Measurements from ENCODE around the gene ADAMTS16.
"Not testable (repeated sequence)": the region's sequence is repeated elsewhere in the genome, so short reads cannot be mapped to it uniquely, and the experiment has no call there.

The ADAMTS16 gene

GRCh38 chr5:5139777-5140478 lies at the start of gene ADAMTS16:
Gene ADAMTS16 (plus strand): TSS chr5:5140330. CDS start chr5:5140468, 138 bp downstream.
- DNase-seq = no peak

DNA sequence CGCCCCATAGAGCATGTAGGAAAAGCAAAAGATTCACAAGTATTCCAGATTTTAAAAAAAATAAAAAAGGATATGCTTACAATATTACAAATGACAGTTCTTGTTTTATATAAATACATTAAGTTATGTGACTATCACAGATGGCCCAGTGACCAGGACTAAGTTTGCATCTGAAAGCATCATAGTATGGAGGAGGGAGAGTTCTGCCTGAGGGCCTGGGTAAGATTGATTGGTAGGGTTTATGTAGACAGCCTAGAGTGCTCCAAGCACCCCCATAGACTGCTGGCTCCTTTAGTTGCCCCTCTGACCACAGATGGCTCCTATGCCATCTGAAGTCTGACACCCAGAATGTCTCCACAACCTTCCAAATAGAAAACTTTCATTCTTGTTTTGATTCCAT lies 48.0 kb upstream of the ADAMTS16 start:
- no peak for DNase-seq

DNA sequence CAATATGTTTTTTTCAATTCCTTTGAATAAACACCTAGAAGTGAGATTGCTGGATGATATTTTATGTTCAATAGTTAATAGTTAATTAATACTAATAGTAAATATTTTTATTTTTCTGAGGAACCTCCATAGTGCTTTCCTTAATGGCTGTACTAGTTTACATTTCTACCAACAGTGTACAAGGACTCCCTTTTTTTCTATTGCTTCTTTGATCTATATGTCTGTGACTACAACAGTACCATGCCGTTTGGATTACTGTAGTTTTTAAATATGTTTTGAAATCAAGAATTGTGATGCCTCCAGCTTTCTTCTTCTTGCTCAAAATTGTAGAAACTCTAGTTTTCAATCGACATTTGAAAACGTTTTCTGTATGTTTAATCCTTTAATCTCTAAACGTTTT lies 39.5 kb upstream of the ADAMTS16 start:
- DNase-seq = no peak

- no peak for DNase-seq
These were observed 38.5 kb upstream of the ADAMTS16 start for GRCh38 chr5:5101676-5102075.

- DNase-seq = no peak
These were observed 36.9 kb upstream of the ADAMTS16 start for GRCh38 chr5:5103245-5103644.

DNA sequence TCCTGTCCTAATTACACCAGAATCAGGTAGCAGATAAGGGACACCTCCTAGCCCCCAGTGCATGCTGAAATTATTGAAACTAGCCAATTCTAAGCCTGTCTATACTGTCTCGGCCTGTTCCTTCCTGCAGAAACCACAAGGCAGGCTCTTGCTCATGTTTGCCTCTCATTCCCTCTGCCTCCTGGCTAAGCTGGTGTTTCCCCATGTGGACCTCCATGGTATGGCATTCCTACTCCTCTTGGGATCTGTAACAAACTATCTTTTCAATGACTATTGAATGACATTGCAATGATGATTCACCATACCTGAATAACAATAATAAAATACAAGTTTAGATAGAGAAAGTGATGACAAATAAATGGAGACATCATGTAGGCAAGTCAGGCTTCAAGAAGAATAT lies 35.6 kb upstream of the ADAMTS16 start:
- no peak for DNase-seq

GRCh38 chr5:5105531-5105930 lies 34.6 kb upstream of the ADAMTS16 start:
- no peak for DNase-seq

DNA sequence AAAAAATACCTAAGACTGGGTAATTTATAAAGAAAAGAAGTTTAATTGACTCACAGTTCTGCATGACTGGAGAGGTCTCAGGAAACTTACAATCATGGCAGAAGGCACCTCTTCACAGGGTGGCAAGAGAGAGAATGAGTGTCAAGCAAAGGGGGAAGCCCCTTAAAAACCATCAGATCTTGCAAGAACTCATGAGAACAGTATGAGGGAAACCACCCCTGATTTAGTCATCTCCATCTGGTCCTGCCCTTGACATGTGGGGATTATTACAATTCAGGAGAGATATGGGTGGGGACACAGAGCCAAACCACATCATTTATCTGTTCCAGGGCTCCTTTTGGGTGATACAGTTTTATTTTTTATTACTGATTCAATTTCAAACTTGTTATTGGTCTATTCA lies 23.2 kb upstream of the ADAMTS16 start:
- no peak for DNase-seq

- DNase-seq = no peak
These were observed 17.4 kb upstream of the ADAMTS16 start for GRCh38 chr5:5122776-5123175.

DNA sequence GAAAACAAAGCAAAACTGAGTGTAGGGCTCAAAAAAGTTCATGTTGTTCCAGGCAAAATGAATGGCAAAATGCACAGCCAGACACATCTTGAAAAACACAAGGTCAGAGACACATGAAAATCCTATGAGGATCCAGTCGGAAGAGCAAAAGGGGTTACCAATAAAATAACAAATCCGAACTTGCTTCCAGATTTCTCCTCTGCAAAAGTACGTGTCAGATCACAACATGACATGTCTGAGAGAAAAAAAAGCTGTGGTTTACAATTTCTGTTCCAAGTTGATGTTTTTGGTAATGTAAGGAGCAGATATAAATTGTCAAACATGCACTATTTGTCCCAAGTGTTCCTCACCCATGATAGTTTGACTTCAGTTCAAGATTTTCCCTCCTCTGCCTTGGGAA lies 15.9 kb upstream of the ADAMTS16 start:
- no peak for DNase-seq

GRCh38 chr5:5126444-5126843 lies 13.7 kb upstream of the ADAMTS16 start:
- no peak for DNase-seq

- no peak for DNase-seq
These were observed 11.4 kb upstream of the ADAMTS16 start for GRCh38 chr5:5128766-5129165.

- no peak for DNase-seq
These were observed 7.9 kb upstream of the ADAMTS16 start for GRCh38 chr5:5132234-5132633.

DNA sequence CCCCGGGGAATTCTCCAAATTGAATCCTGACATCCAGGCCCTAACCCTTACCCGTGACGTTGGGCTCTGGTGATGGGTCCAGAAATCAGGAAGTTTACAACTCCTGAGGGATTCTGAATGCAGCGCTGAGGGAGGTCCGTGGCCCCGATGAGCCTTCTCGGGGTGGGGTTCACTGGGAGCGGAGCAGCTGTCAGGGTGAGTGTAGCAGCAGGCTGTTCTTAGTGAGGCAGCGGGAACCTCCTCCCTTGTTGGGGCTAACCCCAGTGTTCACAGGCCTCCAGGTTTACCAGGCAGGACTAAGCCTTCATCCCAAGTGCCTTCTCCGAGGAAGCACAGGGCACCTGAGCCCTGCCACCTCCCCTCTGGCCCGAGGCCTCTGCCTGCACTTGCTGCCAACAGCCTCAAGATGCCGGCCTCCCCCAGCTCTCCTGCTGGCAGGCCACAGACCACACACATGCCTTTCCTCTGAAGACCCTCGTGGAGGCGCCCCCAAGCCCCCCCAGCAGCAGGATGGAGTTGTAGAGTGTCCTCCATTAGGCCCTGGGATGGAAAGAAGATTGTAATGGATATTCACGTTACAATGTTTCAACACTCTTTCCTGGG lies 7.3 kb upstream of the ADAMTS16 start:
- DNase-seq = no peak

GRCh38 chr5:5134107-5134506 lies 6.0 kb upstream of the ADAMTS16 start:
- no peak for DNase-seq

DNA sequence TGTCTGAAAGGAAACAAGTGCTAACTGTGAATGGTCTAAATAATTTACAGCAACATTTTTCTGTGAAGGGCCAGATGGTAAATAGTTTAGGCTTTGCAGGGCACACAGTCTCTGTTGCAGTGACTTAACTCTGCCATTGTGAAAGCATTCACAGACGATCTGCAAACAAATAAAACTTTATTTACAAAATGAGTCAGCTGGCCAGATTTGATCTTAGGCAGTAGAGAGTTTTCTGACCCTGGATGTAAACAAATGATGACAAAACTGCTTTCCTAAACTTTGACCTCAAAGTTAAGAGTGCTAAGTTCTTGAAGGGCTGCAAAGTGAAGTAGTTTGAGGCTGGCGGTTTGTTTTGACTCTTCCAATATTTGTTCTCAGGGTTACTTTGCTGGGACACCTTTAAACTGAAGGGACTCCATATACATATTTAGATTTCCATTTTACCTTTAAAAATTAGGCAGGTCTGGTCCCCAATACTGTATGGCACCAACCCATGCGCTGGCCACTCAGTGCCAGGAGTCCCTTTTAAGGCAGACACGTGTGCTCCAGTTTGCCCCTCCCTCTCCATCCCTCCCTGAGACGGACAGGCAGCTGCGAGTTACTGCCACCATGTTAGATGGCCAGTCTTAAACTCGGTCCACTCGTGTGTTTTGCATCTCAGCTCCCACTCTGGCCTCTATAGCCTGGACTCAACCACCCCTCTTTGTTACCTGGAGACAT lies 4.0 kb upstream of the ADAMTS16 start:
- no peak for DNase-seq

DNA sequence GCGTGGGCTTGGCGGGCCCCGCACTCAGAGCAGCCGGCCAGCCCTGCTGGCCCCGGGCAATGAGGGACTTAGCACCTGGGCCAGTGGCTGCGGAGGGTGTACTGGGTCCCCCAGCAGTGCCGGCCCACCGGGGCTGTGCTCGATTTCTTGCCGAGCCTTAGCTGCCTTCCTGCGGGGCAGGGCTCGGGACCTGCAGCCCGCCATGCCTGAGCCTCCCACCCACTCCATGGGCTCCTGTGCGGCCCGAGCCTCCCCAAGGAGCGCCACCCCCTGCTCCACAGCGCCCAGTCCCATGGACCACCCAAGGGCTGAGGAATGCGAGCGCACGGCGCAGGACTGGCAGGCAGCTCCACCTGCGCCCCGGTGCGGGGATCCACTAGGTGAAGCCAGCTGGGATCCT lies 2.3 kb upstream of the ADAMTS16 start:
- DNase-seq = not testable (repeated sequence)

DNA sequence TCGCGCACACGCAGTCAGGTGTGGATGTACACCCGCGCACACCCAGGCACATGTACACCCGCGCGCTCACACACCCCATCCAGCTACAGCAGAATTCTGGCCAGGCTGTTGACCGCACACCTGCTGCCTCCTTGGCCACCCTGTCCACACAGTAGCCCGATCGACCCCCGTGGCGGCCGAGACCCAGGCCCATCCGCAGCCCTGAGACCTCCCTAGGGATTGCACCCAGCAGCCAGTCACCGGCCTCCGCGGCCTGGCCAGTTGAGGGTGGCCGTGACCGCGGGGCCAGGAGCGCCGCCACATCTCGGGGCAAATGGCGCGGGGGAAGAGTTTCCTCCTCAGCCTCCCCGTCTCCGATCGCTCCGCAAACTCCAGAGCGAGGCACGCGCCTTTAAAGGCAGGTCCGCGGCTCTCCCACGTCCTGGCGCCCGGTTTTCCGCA lies 774 bp upstream of the ADAMTS16 start:
- no peak for DNase-seq

DNA sequence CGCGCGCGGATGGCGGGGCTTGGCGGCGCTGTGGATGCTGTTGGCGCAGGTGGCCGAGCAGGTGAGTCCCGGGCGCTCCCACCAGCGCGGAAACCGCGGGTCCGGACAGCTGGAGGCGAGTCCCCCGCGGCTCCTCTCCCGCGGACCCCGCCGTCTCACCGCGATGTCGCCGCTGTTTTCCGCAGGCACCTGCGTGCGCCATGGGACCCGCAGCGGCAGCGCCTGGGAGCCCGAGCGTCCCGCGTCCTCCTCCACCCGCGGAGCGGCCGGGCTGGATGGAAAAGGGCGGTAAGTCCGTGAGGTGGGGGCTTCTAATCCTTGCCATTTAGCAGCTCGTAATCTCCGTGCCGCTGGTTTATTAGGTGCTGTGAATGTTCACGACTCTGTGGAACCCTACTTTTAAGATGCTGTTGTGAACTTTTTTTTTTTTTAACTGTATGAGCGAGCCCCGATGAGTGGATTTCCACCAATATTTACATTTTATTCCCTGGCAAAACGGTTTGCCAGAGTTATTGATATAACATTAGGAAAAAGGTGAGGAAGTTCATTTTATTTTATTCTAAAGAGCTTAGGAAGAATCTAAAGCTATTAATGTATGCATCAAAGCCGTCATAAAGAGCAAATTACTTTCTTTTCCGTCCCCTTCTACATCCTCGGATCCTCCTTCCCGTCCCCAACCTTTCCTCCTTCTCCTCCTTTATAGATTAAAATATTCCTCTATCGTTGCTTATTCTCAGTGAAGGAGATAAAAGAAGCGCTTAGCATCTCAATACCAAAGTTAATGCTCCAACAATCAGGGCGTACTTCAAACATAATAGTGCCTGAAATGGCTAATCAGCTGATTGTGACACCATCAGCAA lies 579 bp downstream of the ADAMTS16 start:
- DNase-seq = no peak

DNA sequence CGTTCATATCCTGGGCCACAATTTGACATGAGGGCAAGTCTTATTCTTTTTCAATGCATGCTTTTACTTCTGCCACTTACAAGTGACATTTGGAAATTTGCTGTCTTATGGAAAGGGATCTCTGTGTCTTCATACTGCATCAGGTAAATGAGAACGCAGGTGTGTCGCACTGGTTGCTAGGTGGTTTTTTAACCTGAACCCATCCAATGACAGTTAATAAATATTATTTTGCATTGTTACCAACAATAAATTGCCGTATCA lies 1.1 kb downstream of the ADAMTS16 start:
- DNase-seq = no peak

DNA sequence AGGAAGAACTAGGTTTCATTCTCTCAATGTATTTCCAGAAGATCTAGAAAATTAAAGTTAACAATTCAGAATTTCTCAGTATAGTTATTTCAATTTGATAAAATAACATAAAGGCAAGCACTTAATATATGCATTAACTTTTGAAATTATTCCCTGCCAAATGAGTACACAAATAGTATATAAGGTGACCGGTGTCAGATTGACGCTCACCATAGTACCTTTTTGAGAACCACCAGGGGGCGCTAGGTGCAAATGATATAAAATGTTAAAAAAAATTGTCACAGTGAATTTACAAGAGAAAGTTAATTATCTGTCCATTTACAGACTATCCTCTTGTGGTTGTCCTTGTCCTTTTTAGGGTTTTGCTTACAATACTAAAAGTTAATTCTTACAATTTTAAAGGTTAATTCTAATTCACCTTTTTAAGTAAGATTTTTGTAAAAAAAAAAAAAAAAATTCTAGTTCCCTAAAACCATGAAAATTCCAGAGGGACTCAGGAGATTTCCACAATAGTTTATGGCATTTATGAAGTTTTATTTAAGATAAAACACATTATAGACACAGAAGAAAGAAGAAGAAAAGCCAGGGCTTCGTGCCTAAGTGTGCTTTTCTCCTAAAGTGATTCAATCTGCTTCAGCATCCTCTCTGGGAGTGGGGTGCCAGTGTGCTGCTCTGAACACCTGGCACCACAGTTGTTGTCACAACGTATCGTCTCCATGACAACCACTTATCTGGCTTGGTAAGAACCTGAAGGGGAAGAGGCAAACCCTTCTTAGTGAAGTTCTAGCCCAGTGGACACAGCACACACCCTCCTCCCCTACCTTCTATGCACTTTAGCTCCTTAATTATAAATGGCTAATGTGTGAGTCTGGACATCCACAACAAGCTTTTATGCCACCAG lies 1.7 kb downstream of the ADAMTS16 start:
- DNase-seq = no peak

GRCh38 chr5:5144441-5144840 lies 4.3 kb downstream of the ADAMTS16 start:
- no peak for DNase-seq
